H9 (cell line): Measurements from ENCODE around the gene MRFAP1. TPM values are rescaled to one million over a fixed set of nuclear protein-coding genes. Genes with fewer than 3 reads are reported as not detected.

Experiments used
- DNase-seq: peaks from one replicate; pipeline ENCODE4 v3.0.0-alpha.2; 2017
- H2AFZ ChIP-seq: one replicate; pipeline ENCODE4 v1.6.1; 2013; ENCODE audit warnings: mild to moderate bottlenecking, low read length, control low read depth, moderate library complexity
- H2AK5ac ChIP-seq: 2 replicates; pipeline ENCODE4 v1.6.1; 2013; ENCODE audit warnings: low read length, control low read depth, mixed read lengths; ENCODE audit not compliant: insufficient read length
- H2BK120ac ChIP-seq: one replicate; pipeline ENCODE4 v1.6.1; 2013; ENCODE audit warnings: low read depth, mild to moderate bottlenecking, low read length, control low read depth, inconsistent platforms; ENCODE audit not compliant: poor library complexity, severe bottlenecking
- H2BK12ac ChIP-seq: 2 replicates; pipeline ENCODE4 v1.6.1; 2013; ENCODE audit warnings: low read length, control low read depth, mixed read lengths, low read depth; ENCODE audit not compliant: insufficient read length
- H2BK15ac ChIP-seq: 2 replicates; pipeline ENCODE4 v1.6.1; 2013; ENCODE audit warnings: low read depth, low read length, control low read depth
- H2BK20ac ChIP-seq: one replicate; pipeline ENCODE4 v1.6.1; 2013; ENCODE audit warnings: low read depth, mild to moderate bottlenecking, low read length, control low read depth, inconsistent platforms; ENCODE audit not compliant: poor library complexity, severe bottlenecking
- H2BK5ac ChIP-seq: 2 replicates; pipeline ENCODE4 v1.6.1; 2013; ENCODE audit warnings: low read length, control low read depth, mixed read lengths; ENCODE audit not compliant: insufficient read length
- H3K14ac ChIP-seq: 2 replicates; pipeline ENCODE4 v1.6.1; 2013; ENCODE audit warnings: low read length, control low read depth; ENCODE audit not compliant: insufficient read depth
- H3K18ac ChIP-seq: 2 replicates; pipeline ENCODE4 v1.6.1; 2013; ENCODE audit warnings: low read depth, mild to moderate bottlenecking, mixed read lengths, low read length, control low read depth; ENCODE audit not compliant: insufficient read length
- H3K23ac ChIP-seq: 2 replicates; pipeline ENCODE4 v1.6.1; 2013; ENCODE audit warnings: low read length, control low read depth, mixed read lengths, low read depth; ENCODE audit not compliant: insufficient read length
- H3K23me2 ChIP-seq: 2 replicates; pipeline ENCODE4 v1.6.1; 2013; ENCODE audit warnings: low read depth, mild to moderate bottlenecking, mixed read lengths, low read length, control low read depth; ENCODE audit not compliant: insufficient read length, poor library complexity, severe bottlenecking
- H3K27ac ChIP-seq: 2 replicates; pipeline ENCODE4 v1.5.1; 2013; ENCODE audit warnings: low read length, control low read depth, mixed read lengths, low read depth; ENCODE audit not compliant: insufficient read length
- H3K27me3 ChIP-seq: 2 replicates; pipeline ENCODE4 v1.6.1; 2013; ENCODE audit warnings: low read length, control low read depth, inconsistent platforms; ENCODE audit not compliant: insufficient read depth
- H3K4ac ChIP-seq: 2 replicates; pipeline ENCODE4 v1.6.1; 2013; ENCODE audit warnings: low read depth, mild to moderate bottlenecking, control low read depth, inconsistent platforms, low read length, moderate library complexity
- H3K4me1 ChIP-seq: 2 replicates; pipeline ENCODE4 v1.6.1; 2013; ENCODE audit warnings: low read length, control low read depth, inconsistent platforms; ENCODE audit not compliant: insufficient read depth
- H3K4me2 ChIP-seq: 2 replicates; pipeline ENCODE4 v1.6.1; 2013; ENCODE audit warnings: low read length, control low read depth, mixed read lengths; ENCODE audit not compliant: insufficient read length, insufficient read depth
- H3K56ac ChIP-seq: 2 replicates; pipeline ENCODE4 v1.6.1; 2013; ENCODE audit warnings: low read depth, mild to moderate bottlenecking, mixed read lengths, low read length, control low read depth; ENCODE audit not compliant: insufficient read length
- H3K79me1 ChIP-seq: 2 replicates; pipeline ENCODE4 v1.6.1; 2013; ENCODE audit warnings: low read depth, mild to moderate bottlenecking, moderate library complexity, low read length, control low read depth, inconsistent platforms; ENCODE audit not compliant: insufficient read depth, poor library complexity, severe bottlenecking
- H3K79me2 ChIP-seq: 2 replicates; pipeline ENCODE4 v1.6.1; 2013; ENCODE audit warnings: low read length, control low read depth, inconsistent platforms; ENCODE audit not compliant: insufficient read depth
- H3K9ac ChIP-seq: 2 replicates; pipeline ENCODE4 v1.6.1; 2013; ENCODE audit warnings: low read length, control low read depth, mixed read lengths; ENCODE audit not compliant: insufficient read length; ENCODE audit errors: extremely low read depth
- H3K9me3 ChIP-seq: one replicate; pipeline ENCODE4 v1.6.1; 2013; ENCODE audit warnings: low read depth, low read length, inconsistent platforms; ENCODE audit not compliant: control insufficient read depth
- H3T11ph ChIP-seq: one replicate; pipeline ENCODE4 v1.6.1; 2013; ENCODE audit warnings: mild to moderate bottlenecking, low read length, control low read depth, inconsistent platforms
- H4K20me1 ChIP-seq: one replicate; pipeline ENCODE4 v1.6.1; 2013; ENCODE audit not compliant: control insufficient read depth, insufficient read length, insufficient read depth
- H4K5ac ChIP-seq: 2 replicates; pipeline ENCODE4 v1.6.1; 2013; ENCODE audit warnings: low read depth, mild to moderate bottlenecking, mixed read lengths, low read length, control low read depth; ENCODE audit not compliant: insufficient read length
- H4K8ac ChIP-seq: replicated peaks from 2 replicates; pipeline ENCODE4 v1.6.1; 2013; ENCODE audit warnings: low read length, control low read depth, mixed read lengths, low read depth; ENCODE audit not compliant: insufficient read length
- H4K91ac ChIP-seq: 2 replicates; pipeline ENCODE4 v1.6.1; 2013; ENCODE audit warnings: low read depth, mild to moderate bottlenecking, moderate library complexity, mixed read lengths, low read length, control low read depth; ENCODE audit not compliant: insufficient read length
- H3K27ac Mint-ChIP-seq, 3 experiments: 2 replicates in 2 of 3; 3 replicates in 1 of 3; pipeline ENCODE4 v1.8.0; 2020 to 2021; ENCODE audit warnings: mixed read lengths in 3 of 3, mild to moderate bottlenecking in 1 of 3, moderate library complexity in 1 of 3
- H3K27me3 Mint-ChIP-seq: 2 replicates; pipeline ENCODE4 v1.8.0; 2021; ENCODE audit warnings: low read depth, mild to moderate bottlenecking, moderate library complexity, mixed read lengths
- H3K36me3 Mint-ChIP-seq, 3 experiments: 2 replicates in 2 of 3; 3 replicates in 1 of 3; pipeline ENCODE4 v1.8.0; 2020 to 2021; ENCODE audit warnings: low read depth in 3 of 3, mixed read lengths in 3 of 3; ENCODE audit not compliant: insufficient read depth in 1 of 3
- H3K4me1 Mint-ChIP-seq, 2 experiments: 2 replicates each; pipeline ENCODE4 v1.8.0; 2020; ENCODE audit warnings: mixed read lengths in 2 of 2
- H3K4me3 Mint-ChIP-seq, 2 experiments: 2 replicates in 1 of 2; 3 replicates in 1 of 2; pipeline ENCODE4 v1.8.0; 2020 to 2021; ENCODE audit warnings: mild to moderate bottlenecking in 2 of 2, mixed read lengths in 2 of 2, moderate library complexity in 1 of 2
- H3K9me3 Mint-ChIP-seq, 2 experiments: 2 replicates in 1 of 2; 3 replicates in 1 of 2; pipeline ENCODE4 v1.8.0; 2020; ENCODE audit warnings: mild to moderate bottlenecking in 2 of 2, mixed read lengths in 2 of 2, moderate library complexity in 1 of 2
- CTCF ChIP-seq: fragments of 200-600 bp; sonication (generic); conservative IDR thresholded peaks from 3 replicates; pipeline ENCODE4 v1.8.0; 2021; ENCODE audit warnings: antibody characterized with exemption, mild to moderate bottlenecking
- WGBS: extraction: QIAGEN DNeasy Blood & Tissue Kit; methylation state at CpG from one replicate; pipeline ENCODE4 v1.1.7; 2013; ENCODE audit warnings: missing lambda C conversion rate, low lambda C conversion rate, mixed read lengths; ENCODE audit not compliant: insufficient read length; ENCODE audit errors: extremely low coverage; 5-methylcytosine and 5-hydroxymethylcytosine counted together
- total RNA-seq: library from RNA; stranded (reverse); gene quantifications from 2 replicates; pipeline ENCODE4 v1.2.1, GENCODE V29; 2021

MRFAP1 gene
- total RNA-seq, 1 experiment from 2014 or later, result 328 TPM

- peaks cover 24% of the 10 kb centered on the region for H3K27me3 Mint-ChIP-seq
- WGBS, result no CpG with 5 or more reads among the region's 4 CpGs
- no peak overlapping the region for H3K4me2 ChIP-seq
These were observed 45.8 kb downstream of the MRFAP1 start for GRCh38 chr4:6686104-6686787.

More at GRCh38 chr4:6686104-6686787, 45.8 kb downstream of the MRFAP1 start:
- Histone ChIP-seq H3K23ac (no peak overlapping the region), H3K27me3 (no peaks in the 10 kb centered on the region), H3K14ac (no peak overlapping the region), H3K4me1 (no peaks in the 10 kb centered on the region; the same call in 1 of the 2 replicates), H3K9ac (no peak overlapping the region), H4K8ac (no peak overlapping the region), H3K4ac (no peak overlapping the region), H3K79me1 (no peaks in the 10 kb centered on the region), H2BK5ac (no peak overlapping the region), H2BK15ac (no peak overlapping the region), H2BK12ac (no peak overlapping the region), H2BK120ac (no peak overlapping the region), H4K20me1 (no peaks in the 10 kb centered on the region), H3K9me3 (no peaks in the 10 kb centered on the region), H3T11ph (no peak overlapping the region), H2AFZ (no peak overlapping the region), H3K56ac (no peak overlapping the region), H3K79me2 (no peaks in the 10 kb centered on the region), H3K23me2 (no peaks in the 10 kb centered on the region), H2AK5ac (no peak overlapping the region), H2BK20ac (no peak overlapping the region), H4K91ac (no peak overlapping the region), H3K27ac (no peak overlapping the region), H4K5ac (no peak overlapping the region), H3K18ac (no peak overlapping the region)
- H3K4me3 Mint-ChIP-seq, result no peak overlapping the region
- DNase-seq, result no peak
- no peak for TF ChIP-seq CTCF
- H3K4me1 Mint-ChIP-seq, result peaks cover 14 to 23% of the 10 kb centered on the region in 2 experiments
- peaks cover 0 to 15% (median 6%) of the 10 kb centered on the region in 3 experiments; a peak in 6 of 7 replicates for H3K36me3 Mint-ChIP-seq
- H3K9me3 Mint-ChIP-seq, result peaks cover 14 to 15% of the 10 kb centered on the region in 2 experiments
- no peak overlapping the region; a peak in 1 of 7 replicates for H3K27ac Mint-ChIP-seq
